Heart left ventricle (tissue), 13 donors: ENCODE results near the gene CSMD2.

Experiments
- CTCF ChIP-seq, 12 donors: fragments of 200-600 bp; sonication (generic) in 4 of 12; IDR thresholded peaks; one replicate each; pipeline versions ENCODE4 v1.5.0 to v1.8.0; 2018 to 2022; ENCODE audit warnings: antibody characterized with exemption in 12 of 12, mild to moderate bottlenecking in 5 of 12
- POLR2A ChIP-seq, 2 donors: fragments of 450-650 bp; IDR thresholded peaks; one replicate each; pipeline ENCODE4 v1.6.1; 2017; ENCODE audit warnings: antibody characterized with exemption in 2 of 2, mild to moderate bottlenecking in 2 of 2, moderate library complexity in 2 of 2
- donor health status: ischemic (EF 13 %, LVEDD 7.1; RV severe dilation, severe dysfunction).
- donor health status: DM: no; HTN: yes; CAD: no.
- donor health status: DM: no; HTN: no; CAD: no.
- donor health status: ischemic (EF 25% LVEDD 6.9; RV normal size, moderate dysfunction).
- donor health status: ischemic (EF 25% LVEDD 5.7; RV mildly dilated, moderate dysfunction).
- donor health status: ischemic (EF 35%, LVEDD 5.7; RV mildly dilated, moderate dysfunction).
- donor health status: nonischemic (EF 11% LVEDD 7.7; RV severe dilation, severe dysfunction).
- donor health status: DM: yes; HTN: yes; CAD: no.
- donor health status: PGD.
- donor health status: ischemic (EF 29% LVEDD 5.4; RV normal size, mild dysfunction).
- donor health status: nonischemic (EF 23%, LVEDD 6.1; RV moderate dilation, normal function).

GRCh38 chr1:34060187-34060730 lies 104.8 kb downstream of the CSMD2 start:
- TF ChIP-seq CTCF (IDR thresholded peaks at IDR 0.05) (no peak), POLR2A (IDR thresholded peaks at IDR 0.05) (no peak)
